HepG2 (cell line): ENCODE results near the gene SLTM. TPM values are rescaled to one million over a fixed set of nuclear protein-coding genes. Genes with fewer than 3 reads are reported as not detected.

Experiments used
- CREB1 ChIP-seq, 2 experiments: fragments of 450-650 bp in 1 of 2; IDR thresholded peaks; 2 replicates each; pipeline ENCODE4 v1.6.1; 2016 to 2017; ENCODE audit warnings: control low read depth in 1 of 2, mild to moderate bottlenecking in 1 of 2, missing compliant biosample characterization in 1 of 2, missing genetic modification characterization in 1 of 2
- HES4 ChIP-seq: sonication (generic); formaldehyde crosslinking; IDR thresholded peaks from 2 replicates; pipeline ENCODE4 v1.9.0; 2021; ENCODE audit warnings: mild to moderate bottlenecking, missing genetic modification reagents, borderline replicate concordance
- HNF1A ChIP-seq, 2 experiments: sonication (generic) in 1 of 2; formaldehyde crosslinking in 1 of 2; IDR thresholded peaks; 2 replicates each; pipeline versions ENCODE4 v1.4.0 to v1.6.1; 2016 to 2020; ENCODE audit warnings: borderline replicate concordance in 1 of 2, low read depth in 1 of 2, mild to moderate bottlenecking in 1 of 2, missing genetic modification reagents in 1 of 2
- NCOA1 ChIP-seq: sonication (generic); formaldehyde crosslinking; IDR thresholded peaks from 2 replicates; pipeline ENCODE4 v1.9.0; 2021; ENCODE audit warnings: missing genetic modification reagents
- RNF2 ChIP-seq: fragments of 450-650 bp; conservative IDR thresholded peaks from 2 replicates; pipeline ENCODE4 v1.6.1; 2016; ENCODE audit warnings: low read depth
- ZNF318 ChIP-seq: sonication (generic); formaldehyde crosslinking; IDR thresholded peaks from 2 replicates; pipeline ENCODE4 v1.4.0; 2020; ENCODE audit warnings: mild to moderate bottlenecking, missing genetic modification reagents
- ZNF512B ChIP-seq: sonication (generic); formaldehyde crosslinking; IDR thresholded peaks from 2 replicates; pipeline ENCODE4 v1.5.1; 2020; ENCODE audit warnings: missing genetic modification reagents, mild to moderate bottlenecking, borderline replicate concordance
- ZNF558 ChIP-seq: sonication (generic); formaldehyde crosslinking; IDR thresholded peaks from 2 replicates; pipeline ENCODE4 v1.9.0; 2022; ENCODE audit warnings: mild to moderate bottlenecking, missing genetic modification reagents, borderline replicate concordance
- ZNF784 ChIP-seq: sonication (generic); formaldehyde crosslinking; IDR thresholded peaks from 2 replicates; pipeline ENCODE4 v1.5.1; 2020; ENCODE audit warnings: missing genetic modification reagents, mild to moderate bottlenecking, borderline replicate concordance
- polyA plus RNA-seq, 8 experiments: library from polyadenylated mRNA; depleted of rRNA in 3 of 8; stranded (reverse) in 7 of 8; unstranded in 1 of 8; fragments of >200 nt; fragmentation: Illumina TruSeq in 4 of 8; extraction: Trizol in 4 of 8; gene quantifications; 2 replicates each; pipeline versions ENCODE4 v1.2.1 to v1.2.3, GENCODE V29; 2011 to 2016; ENCODE audit warnings: low read depth in 4 of 8, missing spikeins in 1 of 8, mixed read lengths in 1 of 8; ENCODE audit not compliant: insufficient read depth in 1 of 8
- total RNA-seq, 5 experiments: library from RNA; depleted of rRNA; stranded (reverse); fragments of >200 nt; fragmentation: Illumina TruSeq; extraction: Trizol; gene quantifications; 2 replicates each; pipeline ENCODE4 v1.2.3, GENCODE V29; 2016; ENCODE audit warnings: low read depth in 1 of 5

Gene SLTM
- total and polyA plus RNA-seq, 2 of the 13 experiments (the other 11 are each of a cell fraction or from before 2014, with no cell fraction given): 22.0 to 64.2 TPM

GRCh38 chr15:58864602-58865424, 68.7 kb downstream of the SLTM start (continued):
- TF ChIP-seq HES4 (CRISPR knock-in tag): peak; percentile 70; the same call in 1 of the 2 replicates
- TF ChIP-seq NCOA1 (CRISPR knock-in tag): no peak; the same call in 1 of the 2 replicates
- no peak for TF ChIP-seq ZNF784 (CRISPR knock-in tag)
- TF ChIP-seq HNF1A (IDR thresholded peaks at IDR 0.05; ENCODE audit: low read depth): no peak
- no peak; the same call in 1 of the 2 replicates for TF ChIP-seq HNF1A (CRISPR knock-in tag; IDR thresholded peaks at IDR 0.05; ENCODE audit: borderline replicate concordance)
- no peak for TF ChIP-seq ZNF512B (CRISPR knock-in tag)
- peak; percentile 90 for TF ChIP-seq RNF2
- no peak for TF ChIP-seq CREB1 (IDR thresholded peaks at IDR 0.05)
- TF ChIP-seq CREB1 (CRISPR knock-in tag; IDR thresholded peaks at IDR 0.05): no peak
- 0 out of 2 replicates have a peak, but pooled peaks have one; percentile 10 for TF ChIP-seq ZNF318 (CRISPR knock-in tag)
- 0 out of 2 replicates have a peak, but pooled peaks have one; percentile 26 for TF ChIP-seq ZNF558
